K562 (cell line): ENCODE results near the gene PERP. TPM values are rescaled to one million over a fixed set of nuclear protein-coding genes. Genes with fewer than 3 reads are reported as not detected.

Experiments
- ATAC-seq: fragments of 200-7000 bp; cut with Tn5 transposase; 3 replicates; pipeline ENCODE4 v1.9.1; 2020; ENCODE audit warnings: moderate library complexity
- BruUV-seq: library from RNA; stranded (reverse); fragments of 400-500 nt; replicated peaks from 2 replicates; lab custom pipeline; 2021; lab: Mats Ljungman, UMichigan
- CTCF ChIA-PET: fragments of 300-600 bp; formaldehyde crosslinking; extraction: SDS; loops from one replicate; lab custom pipeline; 2021; ENCODE audit warnings: low intra/inter-chr PET ratio; lab: Yijun Ruan, JAX
- POLR2A ChIA-PET: fragments of 300-600, 350-650 bp; sonication (Branson Sonifier 250); formaldehyde crosslinking; extraction: SDS; loops from one replicate; lab custom pipeline; 2021; ENCODE audit warnings: antibody characterized with exemption, inconsistent platforms; lab: Yijun Ruan, JAX
- DNase-seq, 4 experiments: peaks; one replicate each; pipeline versions ENCODE4 v3.0.0 to v3.0.0-alpha.2; 2011 to 2018; ENCODE audit warnings: low spot score in 3 of 4, mixed read lengths in 3 of 4; ENCODE audit errors: extremely low read depth in 1 of 4
- FAIRE-seq: peaks from 2 replicates; lab custom pipeline; 2011; peaks lifted over from hg19 to GRCh38; lab: Jason Lieb, UNC
- H2AFZ ChIP-seq: 2 replicates; pipeline ENCODE4 v1.6.0; 2011; ENCODE audit warnings: low read depth, low read length, control low read depth, inconsistent platforms
- H3K27ac ChIP-seq: fragments of 200-600 bp; 3 replicates; pipeline ENCODE4 v1.8.0; 2011; ENCODE audit warnings: low read depth, mild to moderate bottlenecking, control low read depth, inconsistent platforms, low read length, moderate library complexity, mixed read lengths; ENCODE audit errors: extremely low read depth
- H3K27me3 ChIP-seq, 2 experiments: fragments of 300-600 bp in 1 of 2; 2 replicates in 1 of 2; 3 replicates in 1 of 2; pipeline versions ENCODE4 v1.6.0 to v1.8.0; 2011; ENCODE audit warnings: inconsistent platforms in 2 of 2, low read length in 2 of 2, mild to moderate bottlenecking in 1 of 2, mixed read lengths in 1 of 2, moderate library complexity in 1 of 2; ENCODE audit not compliant: control insufficient read depth in 2 of 2, insufficient read depth in 2 of 2
- H3K36me3 ChIP-seq: fragments of 300-600 bp; 3 replicates; pipeline ENCODE4 v1.8.0; 2011; ENCODE audit warnings: mild to moderate bottlenecking, low read length, inconsistent platforms; ENCODE audit not compliant: control insufficient read depth, insufficient read depth
- H3K4me1 ChIP-seq, 2 experiments: fragments of 200-600 bp in 1 of 2; replicated peaks in 1 of 2; 2 replicates in 1 of 2; 3 replicates in 1 of 2; pipeline versions ENCODE4 v1.5.1 to v1.8.0; 2011; ENCODE audit warnings: inconsistent platforms in 2 of 2, low read length in 2 of 2, mild to moderate bottlenecking in 1 of 2, mixed read lengths in 1 of 2, moderate library complexity in 1 of 2; ENCODE audit not compliant: control insufficient read depth in 2 of 2, insufficient read depth in 2 of 2
- H3K4me2 ChIP-seq: 2 replicates; pipeline ENCODE4 v1.6.1; 2011; ENCODE audit warnings: low read length, control low read depth, inconsistent platforms, mixed read lengths; ENCODE audit not compliant: insufficient read depth
- H3K4me3 ChIP-seq: fragments of 200-600 bp; sonication (generic), shearing (Covaris generic); 2 replicates; pipeline ENCODE4 v1.5.1; 2016; ENCODE audit warnings: control low read depth, inconsistent platforms
- H3K79me2 ChIP-seq: fragments of 200-600 bp; 3 replicates; pipeline ENCODE4 v1.8.0; 2011; ENCODE audit warnings: low read length, inconsistent platforms; ENCODE audit not compliant: control insufficient read depth, insufficient read depth
- H3K9ac ChIP-seq, 2 experiments: 2 replicates each; pipeline versions ENCODE4 v1.6.0 to v1.6.1; 2011; ENCODE audit warnings: low read depth in 2 of 2, low read length in 2 of 2, control low read depth in 1 of 2, inconsistent platforms in 1 of 2, mild to moderate bottlenecking in 1 of 2, mixed read lengths in 1 of 2; ENCODE audit not compliant: insufficient read depth in 1 of 2
- H3K9me1 ChIP-seq: one replicate; pipeline ENCODE4 v1.6.0; 2011; ENCODE audit warnings: inconsistent platforms, mild to moderate bottlenecking, low read length, moderate library complexity; ENCODE audit not compliant: control insufficient read depth, insufficient read depth
- H3K9me3 ChIP-seq: replicated peaks from 2 replicates; pipeline ENCODE4 v1.5.1; 2011; ENCODE audit warnings: low read depth, low read length, inconsistent platforms; ENCODE audit not compliant: control insufficient read depth, insufficient read depth
- H4K20me1 ChIP-seq: replicated peaks from 2 replicates; pipeline ENCODE4 v1.6.1; 2011; ENCODE audit warnings: low read length, inconsistent platforms, mixed read lengths; ENCODE audit not compliant: control insufficient read depth, insufficient read depth
- GATAD2B ChIP-seq: fragments of 450-650 bp; IDR thresholded peaks from 2 replicates; pipeline ENCODE4 v1.6.1; 2017; ENCODE audit warnings: mild to moderate bottlenecking, borderline replicate concordance
- HNRNPH1 ChIP-seq: fragments of 200-400 bp; formaldehyde crosslinking; optimal IDR thresholded peaks from 2 replicates; pipeline ENCODE3; 2017; ENCODE audit warnings: low read depth, mild to moderate bottlenecking, low read length, moderate library complexity
- NCOA6 ChIP-seq: fragments of 450-650 bp; IDR thresholded peaks from 2 replicates; pipeline ENCODE4 v1.6.1; 2017; ENCODE audit warnings: mild to moderate bottlenecking
- SRSF9 ChIP-seq: fragments of 200-400 bp; formaldehyde crosslinking; IDR thresholded peaks from 2 replicates; pipeline ENCODE4 v1.6.1; 2017; ENCODE audit warnings: low read depth, low read length, borderline replicate concordance
- ZNF24 ChIP-seq: fragments of 450-650 bp; IDR thresholded peaks from 2 replicates; pipeline ENCODE4 v1.6.1; 2016
- ZNF449 ChIP-seq: fragments of 250-450 bp; sonication (Bioruptor Pico); IDR thresholded peaks from 2 replicates; pipeline ENCODE4 v1.8.0; 2022; ENCODE audit warnings: moderate library complexity, mild to moderate bottlenecking, inconsistent platforms
- ZSCAN32 ChIP-seq: fragments of 450-650 bp; formaldehyde crosslinking; IDR thresholded peaks from 2 replicates; pipeline ENCODE4 v1.4.0; 2020; ENCODE audit warnings: mild to moderate bottlenecking, moderate library complexity
- WGBS: fragments of 100-300 bp; shearing (Covaris generic); methylation state at CpG from one replicate; pipeline ENCODE4 v1.1.6; 2016; ENCODE audit warnings: low coverage, mixed read lengths; ENCODE audit not compliant: insufficient coverage; ENCODE audit errors: missing lambda C conversion rate; 5-methylcytosine and 5-hydroxymethylcytosine counted together
- in situ Hi-C: fragments of 300-500 bp; cut with MboI; formaldehyde crosslinking; loops from 4 replicates; pipeline ENCODE4 v1.15.0; 2018; ENCODE audit warnings: inconsistent platforms, mixed read lengths
- intact Hi-C: fragments of 100-400 bp; cut with micrococcal nuclease; formaldehyde crosslinking; loops from 2 replicates; pipeline ENCODE4 v1.14.2; 2022
- polyA plus RNA-seq, 8 experiments: library from polyadenylated mRNA; depleted of rRNA in 4 of 8; stranded (reverse) in 5 of 8; unstranded in 3 of 8; fragments of >200 nt; fragmentation: Nextera tagmentation in 2 of 8; fragmentation: Illumina TruSeq in 1 of 8; extraction: Ambion mirVana in 2 of 8; extraction: Trizol in 1 of 8; gene quantifications; 2 replicates each; pipeline versions ENCODE4 v1.2.1 to v1.2.3, GENCODE V29; 2011 to 2014; ENCODE audit warnings: inconsistent platforms in 1 of 8, missing spikeins in 1 of 8
- total RNA-seq, 7 experiments: library from RNA; depleted of rRNA in 6 of 7; stranded (reverse); fragments of >200 nt in 6 of 7; fragmentation: Illumina TruSeq in 2 of 7; extraction: Trizol in 2 of 7; gene quantifications; 2 replicates each; pipeline versions ENCODE4 v1.2.1 to v1.2.3, GENCODE V29; 2011 to 2021; ENCODE audit warnings: low replicate concordance in 1 of 7
- TF ChIP-seq, protein P1 (sequence below): fragments of 250-450 bp; sonication (Bioruptor Pico); IDR thresholded peaks from 2 replicates; pipeline ENCODE4 v1.8.0; 2022; ENCODE audit warnings: inconsistent platforms, mild to moderate bottlenecking, moderate library complexity, borderline replicate concordance
- TF ChIP-seq, protein P2 (sequence below): fragments of 450-650 bp; IDR thresholded peaks from 2 replicates; pipeline ENCODE4 v1.6.1; 2016
- TF ChIP-seq, protein P3 (sequence below), 3 experiments: IDR thresholded peaks in 2 of 3; conservative IDR thresholded peaks in 1 of 3; 2 replicates each; pipeline ENCODE4 v1.5.1; 2011 to 2012; ENCODE audit warnings: low read length in 3 of 3, mild to moderate bottlenecking in 3 of 3, control low read depth in 2 of 3, improper control_type of control experiment in 1 of 3, inconsistent platforms in 1 of 3, low read depth in 1 of 3, mixed read lengths in 1 of 3, moderate library complexity in 1 of 3; ENCODE audit not compliant: insufficient read depth in 2 of 3

Gene PERP
- total and polyA plus RNA-seq, 9 of the 15 experiments (the other 6 are each of a cell fraction or from before 2014, with no cell fraction given) = 0.01 to 0.27 (median 0.05) TPM; not detected in 2

GRCh38 chr6:138099832-138100231, 7.4 kb downstream of the PERP start:
- Histone ChIP-seq H3K27me3 (peaks cover 21 to 41% of the 10 kb centered on the region in 2 experiments), H3K4me2 (no peak overlapping the region), H3K9me1 (no peaks in the 10 kb centered on the region), H3K36me3 (no peaks in the 10 kb centered on the region), H3K4me1 (no peaks in the 10 kb centered on the region), H3K79me2 (no peaks in the 10 kb centered on the region), H2AFZ (no peak overlapping the region), H3K9ac (no peak overlapping the region), H4K20me1 (no peaks in the 10 kb centered on the region), H3K4me3 (no peak overlapping the region), H3K9me3 (no peaks in the 10 kb centered on the region), H3K27ac (no peak overlapping the region)
- FAIRE-seq (no peak), ATAC-seq (no peak), DNase-seq (no peak)
- BruUV-seq = no TSS peak
- CTCF ChIA-PET = no interaction called here
- 1% methylated on average over 5 of the region's 5 CpGs for WGBS
- POLR2A ChIA-PET = interaction anchor here (1.0 to 1.1 kb wide), 2 partner anchors 10 to 16 kb away, joined by 3 read pairs; no protein-coding TSS in a partner anchor
- no peak for TF ChIP-seq NCOA6
- no peak for TF ChIP-seq GATAD2B
- no peak for TF ChIP-seq ZNF449
- no peak for TF ChIP-seq ZNF24
- intact Hi-C loops = loop anchor here (10.0 kb wide), 1 partner anchor 825 kb away; no protein-coding TSS in a partner anchor
- in situ Hi-C loops = no loop called here

DNA sequence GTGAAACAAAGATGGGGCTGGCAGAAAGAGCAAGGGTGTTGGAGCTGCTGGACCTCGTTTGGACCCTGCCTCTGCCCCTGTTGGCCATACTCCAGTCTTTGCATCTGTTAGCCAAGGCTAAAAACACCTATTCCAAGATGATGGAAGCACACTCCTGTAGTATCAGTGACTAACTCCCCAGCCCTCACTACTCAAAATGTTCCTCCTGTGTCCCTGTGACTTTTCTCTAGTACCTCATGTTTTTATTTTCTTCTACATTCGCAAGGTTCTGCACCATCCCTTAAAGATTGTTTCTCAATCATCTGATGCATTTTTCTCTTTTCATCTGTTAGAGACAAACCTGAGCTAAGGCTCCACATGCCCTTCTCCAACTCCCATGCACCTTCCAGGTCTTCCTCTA, 8.9 kb downstream of the PERP start:
- intact Hi-C loops (no loop called here), in situ Hi-C loops (no loop called here)
- DNase-seq (no peak), ATAC-seq (no peak), FAIRE-seq (no peak)
- WGBS = 0% methylated on average over 2 of the region's 2 CpGs
- H3K36me3 ChIP-seq = no peaks in the 10 kb centered on the region
- H3K27me3 ChIP-seq = peaks cover 14 to 36% of the 10 kb centered on the region in 2 experiments; a peak in 4 of 5 replicates
- no peaks in the 10 kb centered on the region for H4K20me1 ChIP-seq
- H3K9me1 ChIP-seq = no peaks in the 10 kb centered on the region
- no peak overlapping the region for H3K4me3 ChIP-seq
- BruUV-seq = no TSS peak
- no peaks in the 10 kb centered on the region for H3K9me3 ChIP-seq
- H3K4me1 ChIP-seq = no peaks in the 10 kb centered on the region
- CTCF ChIA-PET = no interaction called here
- H3K4me2 ChIP-seq = no peak overlapping the region
- H3K27ac ChIP-seq = no peak overlapping the region
- H2AFZ ChIP-seq = no peak overlapping the region
- H3K9ac ChIP-seq = no peak overlapping the region
- no peaks in the 10 kb centered on the region for H3K79me2 ChIP-seq
- POLR2A ChIA-PET = interaction anchor here (0.6 to 1.1 kb wide), 3 partner anchors 77 to 385 kb away, joined by 3 read pairs; no protein-coding TSS in a partner anchor
- TF ChIP-seq HNRNPH1 (no peak), SRSF9 (no peak), ZSCAN32 (CRISPR knock-in tag) (no peak)
- TF ChIP-seq, protein P1, sequence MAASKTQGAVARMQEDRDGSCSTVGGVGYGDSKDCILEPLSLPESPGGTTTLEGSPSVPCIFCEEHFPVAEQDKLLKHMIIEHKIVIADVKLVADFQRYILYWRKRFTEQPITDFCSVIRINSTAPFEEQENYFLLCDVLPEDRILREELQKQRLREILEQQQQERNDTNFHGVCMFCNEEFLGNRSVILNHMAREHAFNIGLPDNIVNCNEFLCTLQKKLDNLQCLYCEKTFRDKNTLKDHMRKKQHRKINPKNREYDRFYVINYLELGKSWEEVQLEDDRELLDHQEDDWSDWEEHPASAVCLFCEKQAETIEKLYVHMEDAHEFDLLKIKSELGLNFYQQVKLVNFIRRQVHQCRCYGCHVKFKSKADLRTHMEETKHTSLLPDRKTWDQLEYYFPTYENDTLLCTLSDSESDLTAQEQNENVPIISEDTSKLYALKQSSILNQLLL (CRISPR knock-in tag) = no peak
- TF ChIP-seq, protein P2, sequence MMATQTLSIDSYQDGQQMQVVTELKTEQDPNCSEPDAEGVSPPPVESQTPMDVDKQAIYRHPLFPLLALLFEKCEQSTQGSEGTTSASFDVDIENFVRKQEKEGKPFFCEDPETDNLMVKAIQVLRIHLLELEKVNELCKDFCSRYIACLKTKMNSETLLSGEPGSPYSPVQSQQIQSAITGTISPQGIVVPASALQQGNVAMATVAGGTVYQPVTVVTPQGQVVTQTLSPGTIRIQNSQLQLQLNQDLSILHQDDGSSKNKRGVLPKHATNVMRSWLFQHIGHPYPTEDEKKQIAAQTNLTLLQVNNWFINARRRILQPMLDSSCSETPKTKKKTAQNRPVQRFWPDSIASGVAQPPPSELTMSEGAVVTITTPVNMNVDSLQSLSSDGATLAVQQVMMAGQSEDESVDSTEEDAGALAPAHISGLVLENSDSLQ = no peak
- TF ChIP-seq, protein P3, sequence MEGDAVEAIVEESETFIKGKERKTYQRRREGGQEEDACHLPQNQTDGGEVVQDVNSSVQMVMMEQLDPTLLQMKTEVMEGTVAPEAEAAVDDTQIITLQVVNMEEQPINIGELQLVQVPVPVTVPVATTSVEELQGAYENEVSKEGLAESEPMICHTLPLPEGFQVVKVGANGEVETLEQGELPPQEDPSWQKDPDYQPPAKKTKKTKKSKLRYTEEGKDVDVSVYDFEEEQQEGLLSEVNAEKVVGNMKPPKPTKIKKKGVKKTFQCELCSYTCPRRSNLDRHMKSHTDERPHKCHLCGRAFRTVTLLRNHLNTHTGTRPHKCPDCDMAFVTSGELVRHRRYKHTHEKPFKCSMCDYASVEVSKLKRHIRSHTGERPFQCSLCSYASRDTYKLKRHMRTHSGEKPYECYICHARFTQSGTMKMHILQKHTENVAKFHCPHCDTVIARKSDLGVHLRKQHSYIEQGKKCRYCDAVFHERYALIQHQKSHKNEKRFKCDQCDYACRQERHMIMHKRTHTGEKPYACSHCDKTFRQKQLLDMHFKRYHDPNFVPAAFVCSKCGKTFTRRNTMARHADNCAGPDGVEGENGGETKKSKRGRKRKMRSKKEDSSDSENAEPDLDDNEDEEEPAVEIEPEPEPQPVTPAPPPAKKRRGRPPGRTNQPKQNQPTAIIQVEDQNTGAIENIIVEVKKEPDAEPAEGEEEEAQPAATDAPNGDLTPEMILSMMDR (IDR thresholded peaks at IDR 0.05 in 2 of 3, conservative IDR thresholded peaks at IDR 0.05 in 1 of 3; ENCODE audit: insufficient read depth in 2 of 3, low read depth in 1 of 3, low read length in 3 of 3) = no peak
